H1 (cell line): ENCODE data around the gene ZNF691. TPM values are rescaled to one million over a fixed set of nuclear protein-coding genes. Genes with fewer than 3 reads are reported as not detected.

Source experiments
- CTCF ChIA-PET: fragments of 300-600 bp; sonication (Branson Sonifier 250); formaldehyde crosslinking; loops from one replicate; lab custom pipeline; 2021; ENCODE audit not compliant: partially characterized antibody; lab: Charles Lee
- POLR2A ChIA-PET: fragments of 300-600 bp; sonication (Branson Sonifier 250); formaldehyde crosslinking; loops from one replicate; lab custom pipeline; 2021; ENCODE audit warnings: inconsistent platforms; ENCODE audit not compliant: partially characterized antibody; lab: Charles Lee
- DNase-seq, 2 experiments: peaks; one replicate each; pipeline versions ENCODE4 v3.0.0 to v3.0.0-alpha.2; 2010 to 2022; ENCODE audit warnings: low spot score in 2 of 2, low read depth in 1 of 2, mixed read lengths in 1 of 2
- FAIRE-seq: peaks from 2 replicates; lab custom pipeline; 2011; peaks lifted over from hg19 to GRCh38; lab: Jason Lieb, UNC
- H2AFZ ChIP-seq: 2 replicates; pipeline ENCODE4 v1.8.1; 2012; ENCODE audit warnings: low read length, inconsistent platforms
- H2AK5ac ChIP-seq: 2 replicates; pipeline ENCODE4 v1.6.1; 2013; ENCODE audit warnings: low read depth, low read length
- H2BK120ac ChIP-seq: replicated peaks from 2 replicates; pipeline ENCODE3; 2013; ENCODE audit warnings: low read depth, low read length, inconsistent platforms
- H2BK12ac ChIP-seq: 2 replicates; pipeline ENCODE4 v1.6.1; 2013; ENCODE audit warnings: low read depth, low read length
- H2BK15ac ChIP-seq: 2 replicates; pipeline ENCODE4 v1.6.1; 2013; ENCODE audit warnings: low read length
- H2BK20ac ChIP-seq: 2 replicates; pipeline ENCODE4 v1.6.1; 2013; ENCODE audit warnings: low read length
- H2BK5ac ChIP-seq: 2 replicates; pipeline ENCODE4 v1.6.1; 2013; ENCODE audit warnings: low read depth, low read length
- H3K14ac ChIP-seq: 2 replicates; pipeline ENCODE4 v1.6.1; 2013; ENCODE audit warnings: inconsistent platforms; ENCODE audit not compliant: insufficient read length
- H3K18ac ChIP-seq: 2 replicates; pipeline ENCODE4 v1.6.1; 2013; ENCODE audit warnings: low read length; ENCODE audit errors: extremely low read depth
- H3K23ac ChIP-seq: 2 replicates; pipeline ENCODE4 v1.6.1; 2013; ENCODE audit warnings: inconsistent platforms; ENCODE audit not compliant: insufficient read length
- H3K23me2 ChIP-seq: 2 replicates; pipeline ENCODE4 v1.6.1; 2013; ENCODE audit warnings: low read depth, low read length
- H3K27ac ChIP-seq: 2 replicates; pipeline ENCODE4 v1.6.1; 2011; ENCODE audit warnings: low read depth, low read length, inconsistent platforms
- H3K27me3 ChIP-seq, 4 experiments: replicated peaks in 1 of 4; 1 replicate in 1 of 4; 2 replicates in 3 of 4; pipeline versions ENCODE4 v1.6.1 to v1.8.1; 2011 to 2013; ENCODE audit warnings: low read length in 3 of 4, mild to moderate bottlenecking in 3 of 4, inconsistent platforms in 2 of 4, mixed read lengths in 2 of 4, moderate library complexity in 1 of 4; ENCODE audit not compliant: control insufficient read depth in 3 of 4, insufficient read depth in 3 of 4; ENCODE audit errors: extremely low read depth in 1 of 4
- H3K36me3 ChIP-seq, 4 experiments: 2 replicates each; pipeline versions ENCODE4 v1.6.1 to v1.8.1; 2011 to 2013; ENCODE audit warnings: mild to moderate bottlenecking in 4 of 4, low read length in 3 of 4, moderate library complexity in 2 of 4, control low read depth in 1 of 4, inconsistent platforms in 1 of 4; ENCODE audit not compliant: insufficient read depth in 4 of 4, control insufficient read depth in 2 of 4
- H3K4ac ChIP-seq: replicated peaks from 2 replicates; pipeline ENCODE3; 2013; ENCODE audit warnings: low read length, low read depth, mixed read lengths, inconsistent platforms; ENCODE audit not compliant: insufficient read length
- H3K4me1 ChIP-seq, 4 experiments: replicated peaks in 1 of 4; 1 replicate in 1 of 4; 2 replicates in 3 of 4; pipeline versions ENCODE4 v1.6.1 to v1.8.1; 2011 to 2013; ENCODE audit warnings: low read length in 3 of 4, inconsistent platforms in 2 of 4, mixed read lengths in 1 of 4; ENCODE audit not compliant: insufficient read depth in 4 of 4, control insufficient read depth in 3 of 4
- H3K4me2 ChIP-seq, 2 experiments: 2 replicates each; pipeline versions ENCODE4 v1.6.1 to v1.8.1; 2011 to 2013; ENCODE audit warnings: low read depth in 2 of 2, low read length in 2 of 2, control low read depth in 1 of 2, inconsistent platforms in 1 of 2, mild to moderate bottlenecking in 1 of 2; ENCODE audit not compliant: insufficient read depth in 1 of 2
- H3K4me3 ChIP-seq, 4 experiments: fragments of 200-600, 300-600 bp in 1 of 4; sonication (generic), shearing (Covaris generic), sonication (Bioruptor Twin) in 1 of 4; 2 replicates each; pipeline versions ENCODE4 v1.5.1 to v1.8.1; 2011 to 2016; ENCODE audit warnings: low read length in 4 of 4, low read depth in 3 of 4, control low read depth in 2 of 4, inconsistent platforms in 2 of 4, mild to moderate bottlenecking in 2 of 4, mixed read lengths in 1 of 4, moderate library complexity in 1 of 4; ENCODE audit not compliant: insufficient read depth in 2 of 4; ENCODE audit errors: extremely low read depth in 1 of 4
- H3K56ac ChIP-seq: replicated peaks from 2 replicates; pipeline ENCODE3; 2013; ENCODE audit warnings: low read depth, mild to moderate bottlenecking, mixed read lengths, low read length, inconsistent platforms; ENCODE audit not compliant: insufficient read length
- H3K79me1 ChIP-seq: 2 replicates; pipeline ENCODE4 v1.6.1; 2013; ENCODE audit warnings: low read depth, low read length, control low read depth
- H3K79me2 ChIP-seq, 2 experiments: 2 replicates each; pipeline versions ENCODE4 v1.6.1 to v1.8.1; 2012 to 2013; ENCODE audit warnings: low read length in 2 of 2, mild to moderate bottlenecking in 2 of 2, inconsistent platforms in 1 of 2; ENCODE audit not compliant: insufficient read depth in 2 of 2, control insufficient read depth in 1 of 2
- H3K9ac ChIP-seq, 4 experiments: replicated peaks in 1 of 4; 1 replicate in 1 of 4; 2 replicates in 3 of 4; pipeline versions ENCODE4 v1.6.1 to v1.8.1; 2011 to 2013; ENCODE audit warnings: low read depth in 3 of 4, low read length in 3 of 4, control low read depth in 2 of 4, mild to moderate bottlenecking in 2 of 4, moderate library complexity in 2 of 4, inconsistent platforms in 1 of 4; ENCODE audit errors: extremely low read depth in 1 of 4
- H3K9me3 ChIP-seq, 2 experiments: 2 replicates each; pipeline versions ENCODE4 v1.6.1 to v1.8.1; 2012 to 2013; ENCODE audit warnings: mild to moderate bottlenecking in 2 of 2, moderate library complexity in 2 of 2, control low read depth in 1 of 2, inconsistent platforms in 1 of 2, low read depth in 1 of 2, low read length in 1 of 2, mixed read lengths in 1 of 2; ENCODE audit not compliant: insufficient read depth in 2 of 2
- H4K20me1 ChIP-seq, 2 experiments: replicated peaks in 1 of 2; 2 replicates each; pipeline versions ENCODE3 to v1.8.1; 2011 to 2013; ENCODE audit warnings: inconsistent platforms in 2 of 2, low read length in 2 of 2, mild to moderate bottlenecking in 1 of 2; ENCODE audit not compliant: insufficient read depth in 2 of 2, control insufficient read depth in 1 of 2
- H4K5ac ChIP-seq: 2 replicates; pipeline ENCODE4 v1.6.1; 2013; ENCODE audit warnings: low read length, low read depth, mixed read lengths, inconsistent platforms; ENCODE audit not compliant: insufficient read length
- H4K8ac ChIP-seq: 2 replicates; pipeline ENCODE4 v1.8.0; 2013; ENCODE audit warnings: mild to moderate bottlenecking, moderate library complexity, low read length, inconsistent platforms; ENCODE audit not compliant: insufficient read depth; ENCODE audit errors: extremely low read depth
- H4K91ac ChIP-seq: replicated peaks from 2 replicates; pipeline ENCODE3; 2013; ENCODE audit warnings: low read length, mixed read lengths, inconsistent platforms; ENCODE audit not compliant: insufficient read length
- MAFK ChIP-seq: IDR thresholded peaks from 2 replicates; pipeline ENCODE4 v1.6.1; 2012; ENCODE audit warnings: low read depth, mild to moderate bottlenecking, improper control_type of control experiment, low read length
- RFX5 ChIP-seq: IDR thresholded peaks from 2 replicates; pipeline ENCODE4 v1.6.1; 2011; ENCODE audit warnings: low read depth, low read length, improper control_type of control experiment, borderline replicate concordance
- SAP30 ChIP-seq: fragments of 300-600 bp; sonication (generic); IDR thresholded peaks from 2 replicates; pipeline ENCODE4 v1.7.1; 2012; ENCODE audit warnings: low read length, moderate library complexity, mild to moderate bottlenecking, inconsistent platforms; ENCODE audit not compliant: insufficient read depth, insufficient replicate concordance
- SUZ12 ChIP-seq: fragments of 200-600 bp; sonication (generic); IDR thresholded peaks from 2 replicates; pipeline ENCODE4 v1.6.1; 2012; ENCODE audit warnings: mild to moderate bottlenecking, inconsistent platforms, low read length, moderate library complexity, mixed read lengths
- TCF12 ChIP-seq: IDR thresholded peaks from 2 replicates; pipeline ENCODE4 v1.6.1; 2011; ENCODE audit warnings: low read depth, mild to moderate bottlenecking, low read length
- WGBS, 2 experiments: shearing (Covaris generic) in 1 of 2; methylation state at CpG; one replicate each; pipeline versions ENCODE4 v1.1.6 to v1.1.7; 2013 to 2015; ENCODE audit warnings: low lambda C conversion rate in 2 of 2, mixed read lengths in 2 of 2, inconsistent platforms in 1 of 2, low coverage in 1 of 2, missing lambda C conversion rate in 1 of 2; ENCODE audit not compliant: insufficient replicate concordance in 2 of 2, insufficient coverage in 1 of 2, insufficient read length in 1 of 2; ENCODE audit errors: extremely low coverage in 1 of 2, missing lambda C conversion rate in 1 of 2; 5-methylcytosine and 5-hydroxymethylcytosine counted together
- polyA plus RNA-seq, 7 experiments: library from polyadenylated mRNA; depleted of rRNA in 3 of 7; stranded (reverse) in 5 of 7; unstranded in 2 of 7; fragments of >200 nt in 5 of 7; fragments of 200-250 nt in 2 of 7; gene quantifications; 1 replicate in 5 of 7; 2 replicates in 1 of 7; 4 replicates in 1 of 7; pipeline versions ENCODE4 v1.2.1 to v1.2.3, GENCODE V29; 2011 to 2013; ENCODE audit warnings: missing spikeins in 2 of 7, mixed read lengths in 2 of 7
- total RNA-seq: library from RNA; stranded (reverse); fragmentation: NEBNext Ultra II Directional; extraction: Animal tissue kit (Norgen Biotek cat#: 25700); gene quantifications from 2 replicates; pipeline ENCODE4 v1.2.1, GENCODE V29; 2021
- TF ChIP-seq, protein P1 (sequence below): IDR thresholded peaks from 2 replicates; pipeline ENCODE4 v1.6.1; 2011; ENCODE audit warnings: low read depth, mild to moderate bottlenecking, low read length; ENCODE audit not compliant: insufficient read depth

The ZNF691 gene
- total and polyA plus RNA-seq, 2 of the 8 experiments (the other 6 are each of a cell fraction or from before 2014, with no cell fraction given) = 19.5 TPM

DNA sequence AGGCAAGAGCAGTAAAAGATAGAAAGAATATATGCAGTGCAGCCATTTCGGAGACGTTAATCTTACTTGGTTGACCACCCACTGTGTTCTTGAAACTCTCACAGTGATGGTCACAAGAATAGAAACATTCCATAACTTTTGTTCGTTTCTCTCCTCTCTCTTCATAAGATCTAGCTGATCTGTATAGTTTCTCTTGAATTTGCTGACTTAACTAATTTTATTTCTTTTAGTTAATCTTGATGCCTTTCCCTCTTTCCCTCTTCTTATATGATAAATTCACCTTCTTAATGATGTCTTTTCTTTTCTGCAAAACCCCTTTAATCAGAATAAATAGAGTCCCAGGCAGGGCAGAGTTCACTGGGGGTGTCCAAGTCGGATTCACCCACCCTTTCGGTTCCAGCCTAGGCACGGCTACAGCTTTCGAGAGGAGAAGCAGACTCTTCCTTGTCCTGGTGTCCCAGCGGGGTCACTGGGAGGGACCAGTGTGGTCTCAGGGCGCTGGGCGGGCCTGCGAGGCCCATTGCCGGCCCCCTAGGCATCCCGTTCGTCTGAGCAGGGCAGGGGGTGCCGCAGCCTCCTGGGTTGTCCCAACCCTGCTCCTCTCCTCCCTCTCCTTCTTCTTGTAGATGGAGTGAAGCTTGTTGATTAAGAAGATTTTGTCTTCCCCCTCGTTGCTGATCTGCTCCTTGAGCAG lies 39.8 kb downstream of the ZNF691 start:
- no peak for FAIRE-seq
- no peak overlapping the region for H3K27ac ChIP-seq
- no peak overlapping the region for H2BK15ac ChIP-seq
- no peak overlapping the region for H2AK5ac ChIP-seq
- no peaks in the 10 kb centered on the region for H3K79me1 ChIP-seq
- H4K91ac ChIP-seq = no peak overlapping the region
- no peaks in the 10 kb centered on the region for H3K23me2 ChIP-seq
- H2BK20ac ChIP-seq = no peak overlapping the region
- POLR2A ChIA-PET = no interaction called here
- H2BK5ac ChIP-seq = no peak overlapping the region
- no peaks in the 10 kb centered on the region; a peak in 1 of 7 replicates for H3K4me1 ChIP-seq
- H4K5ac ChIP-seq = no peak overlapping the region
- H3K4ac ChIP-seq = no peak overlapping the region
- H3K4me3 ChIP-seq = no peak overlapping the region
- 93% methylated on average over 16 of the region's 16 CpGs; no CpG with 5 or more reads in 1 of the 2 experiments for WGBS, 2 experiments
- no peaks in the 10 kb centered on the region for H4K20me1 ChIP-seq
- H3K9me3 ChIP-seq = no peaks in the 10 kb centered on the region
- H2BK12ac ChIP-seq = no peak overlapping the region
- no peak overlapping the region for H3K18ac ChIP-seq
- H3K14ac ChIP-seq = no peak overlapping the region
- no peak overlapping the region for H3K4me2 ChIP-seq
- CTCF ChIA-PET = interaction anchor here (1.2 to 2.2 kb wide), 3 partner anchors 23 to 108 kb away, joined by 3 to 8 read pairs (median 5); partner anchors contain the start of gene ZNF691
- H3K56ac ChIP-seq = no peak overlapping the region
- no peak for DNase-seq
- no peak overlapping the region for H2BK120ac ChIP-seq
- no peaks in the 10 kb centered on the region for H3K79me2 ChIP-seq
- no peak overlapping the region for H3K9ac ChIP-seq
- H3K36me3 ChIP-seq = no peaks in the 10 kb centered on the region
- no peak overlapping the region for H2AFZ ChIP-seq
- TF ChIP-seq MAFK (peak; percentile 41; the same call in 1 of the 2 replicates), SUZ12 (no peak), RFX5 (no peak), SAP30 (no peak), TCF12 (no peak)
- TF ChIP-seq, protein P1, sequence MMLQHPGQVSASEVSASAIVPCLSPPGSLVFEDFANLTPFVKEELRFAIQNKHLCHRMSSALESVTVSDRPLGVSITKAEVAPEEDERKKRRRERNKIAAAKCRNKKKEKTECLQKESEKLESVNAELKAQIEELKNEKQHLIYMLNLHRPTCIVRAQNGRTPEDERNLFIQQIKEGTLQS = no peak
- no peaks in the 10 kb centered on the region for H3K27me3 ChIP-seq
- peak overlapping the region; percentile 51; the same call in 1 of the 2 replicates for H4K8ac ChIP-seq
- no peak overlapping the region for H3K23ac ChIP-seq
